Measurements from ENCODE around the gene PLEKHG5. TPM values are rescaled to one million over a fixed set of nuclear protein-coding genes. Genes with fewer than 3 reads are reported as not detected.

Gene PLEKHG5
- total RNA-seq, 1 donor from 2014 or later: 42.9 TPM

DNA sequence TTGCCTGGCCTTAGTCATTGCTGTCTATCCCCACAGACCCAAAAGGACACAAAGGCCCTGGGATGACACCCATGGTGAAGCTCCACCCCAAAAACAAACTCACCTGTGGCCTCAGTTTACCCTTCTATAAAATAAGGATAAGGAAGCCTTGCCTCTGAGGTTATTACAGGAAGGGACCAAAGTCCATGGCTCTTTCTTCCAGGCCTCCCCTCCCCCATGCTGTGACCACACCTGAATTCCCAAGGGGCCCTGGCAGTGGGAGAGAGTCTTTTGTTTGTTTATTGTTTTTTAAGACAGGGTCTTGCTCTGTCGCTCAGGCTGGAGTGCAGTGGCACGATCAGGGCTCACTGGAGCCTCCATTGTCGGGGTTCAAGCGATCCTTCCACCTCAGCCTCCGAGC lies 15.0 kb downstream of the PLEKHG5 start:
- no peak for TF ChIP-seq CTCF (IDR thresholded peaks at IDR 0.05; ENCODE audit: insufficient read depth, low read length, severe bottlenecking)
- DNase-seq (ENCODE audit: low read depth) (no peak), FAIRE-seq (no peak)
- H3K4me3 ChIP-seq (ENCODE audit: low read depth, low read length): no peak overlapping the region
- H3K27me3 ChIP-seq (ENCODE audit: control insufficient read depth, insufficient read depth, low read length): no peaks in the 10 kb centered on the region
- H3K36me3 ChIP-seq (ENCODE audit: control insufficient read depth, insufficient read depth, low read length): peaks cover 27% of the 10 kb centered on the region

DNA sequence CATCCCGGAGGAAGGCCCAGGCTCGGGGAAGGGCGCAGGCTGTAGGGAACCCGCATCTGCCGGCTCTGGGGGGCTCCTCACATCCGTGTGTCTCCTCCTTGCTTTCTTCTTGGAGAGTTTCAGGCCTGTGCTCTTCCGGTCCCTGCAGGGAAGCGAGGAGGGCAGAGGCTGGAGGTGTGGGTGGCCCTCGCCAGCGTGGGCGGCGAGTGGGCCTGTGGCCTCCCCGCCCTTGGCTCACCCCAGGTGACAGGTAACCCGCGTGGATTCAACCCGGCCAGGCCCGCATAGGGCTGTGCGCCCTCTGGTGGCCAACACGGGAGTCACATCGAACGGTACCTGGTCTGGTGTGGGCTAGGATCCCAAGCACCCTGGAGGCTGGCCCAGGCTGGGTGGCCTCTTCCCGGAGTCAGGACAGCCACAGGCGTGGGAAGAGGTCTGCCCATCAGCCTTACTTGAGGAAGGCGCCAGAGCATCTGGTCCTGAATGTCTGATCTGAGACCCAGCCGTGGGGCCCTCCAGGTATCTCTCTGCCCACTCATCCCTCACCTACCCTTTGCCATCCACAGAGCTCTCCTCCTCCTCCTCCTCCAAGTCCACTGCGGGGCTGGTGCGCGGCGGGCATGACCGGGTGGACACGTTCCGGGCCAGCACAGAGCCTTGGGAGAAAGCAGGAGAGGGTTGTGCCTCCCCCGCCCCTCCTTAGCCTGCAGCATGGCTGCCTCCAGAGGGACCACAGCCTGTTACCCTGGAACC lies 15.9 kb downstream of the PLEKHG5 start:
- Histone ChIP-seq H3K36me3 (ENCODE audit: control insufficient read depth, insufficient read depth, low read length) (peaks cover 34% of the 10 kb centered on the region), H3K27me3 (ENCODE audit: control insufficient read depth, insufficient read depth, low read length) (no peaks in the 10 kb centered on the region), H3K4me3 (ENCODE audit: low read depth, low read length) (no peak overlapping the region)
- peak; percentile 97 for TF ChIP-seq CTCF (IDR thresholded peaks at IDR 0.05; ENCODE audit: insufficient read depth, low read length, severe bottlenecking)
- FAIRE-seq: no peak
- DNase-seq (ENCODE audit: low read depth): peak; percentile 41

GRCh38 chr1:6474815-6475282 lies 16.6 kb downstream of the PLEKHG5 start:
- peaks cover 41% of the 10 kb centered on the region for H3K36me3 ChIP-seq (ENCODE audit: control insufficient read depth, insufficient read depth, low read length)
- no peak for DNase-seq (ENCODE audit: low read depth)
- no peak for TF ChIP-seq CTCF (IDR thresholded peaks at IDR 0.05; ENCODE audit: insufficient read depth, low read length, severe bottlenecking)
- no peaks in the 10 kb centered on the region for H3K27me3 ChIP-seq (ENCODE audit: control insufficient read depth, insufficient read depth, low read length)
- no peak for FAIRE-seq
- H3K4me3 ChIP-seq (ENCODE audit: low read depth, low read length): no peak overlapping the region

DNA sequence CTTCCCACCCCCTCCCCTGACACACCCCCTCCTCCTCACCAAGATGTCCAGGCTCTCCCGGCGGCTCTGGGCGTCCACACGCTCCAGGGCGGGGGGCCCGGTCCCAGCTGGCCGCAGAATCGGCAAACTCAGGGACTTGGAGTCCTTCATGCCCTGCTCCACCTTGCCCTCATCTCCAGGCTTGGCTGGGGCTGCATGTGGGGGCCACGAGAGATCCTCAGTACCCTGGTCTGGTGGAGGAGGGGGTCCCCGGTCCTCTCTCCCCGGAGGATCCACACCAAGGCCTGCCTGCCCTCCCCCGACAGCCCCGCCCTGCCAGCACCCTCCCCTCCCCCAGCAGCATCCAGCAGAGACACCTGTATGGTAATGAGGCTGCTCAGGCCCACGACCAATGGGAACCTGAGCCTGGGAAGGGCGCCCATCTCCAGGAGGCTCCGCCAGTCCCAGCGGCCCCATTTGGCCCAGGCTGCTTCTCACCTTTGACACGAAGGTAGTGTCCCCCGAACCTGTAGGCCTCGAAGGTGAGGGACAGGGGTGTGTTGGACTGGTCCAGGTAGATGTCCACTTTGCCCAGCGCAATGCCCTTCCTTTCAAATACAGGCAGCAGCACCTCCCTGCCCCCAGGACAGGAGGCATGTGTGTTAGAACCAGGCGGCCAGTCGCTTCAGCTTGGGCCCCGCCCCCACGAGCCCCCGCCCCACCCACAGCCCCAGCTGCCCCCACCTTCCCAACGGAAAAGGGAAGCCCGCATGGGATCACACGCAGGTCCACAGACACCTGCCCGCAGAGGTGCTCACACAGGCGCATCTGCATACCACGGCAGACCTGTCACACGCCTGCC lies 17.3 kb downstream of the PLEKHG5 start:
- no peak for TF ChIP-seq CTCF (IDR thresholded peaks at IDR 0.05; ENCODE audit: insufficient read depth, low read length, severe bottlenecking)
- Histone ChIP-seq H3K4me3 (ENCODE audit: low read depth, low read length) (no peak overlapping the region), H3K36me3 (ENCODE audit: control insufficient read depth, insufficient read depth, low read length) (peaks cover 47% of the 10 kb centered on the region), H3K27me3 (ENCODE audit: control insufficient read depth, insufficient read depth, low read length) (no peaks in the 10 kb centered on the region)
- no peak for FAIRE-seq
- no peak for DNase-seq (ENCODE audit: low read depth)

- DNase-seq (ENCODE audit: low read depth): no peak
These were observed 18.3 kb downstream of the PLEKHG5 start for GRCh38 chr1:6473156-6473555.

More at GRCh38 chr1:6473156-6473555, 18.3 kb downstream of the PLEKHG5 start:
- no peak overlapping the region for H3K4me3 ChIP-seq (ENCODE audit: low read depth, low read length)
- no peaks in the 10 kb centered on the region for H3K27me3 ChIP-seq (ENCODE audit: control insufficient read depth, insufficient read depth, low read length)
- H3K36me3 ChIP-seq (ENCODE audit: control insufficient read depth, insufficient read depth, low read length): peaks cover 56% of the 10 kb centered on the region
- FAIRE-seq: no peak
- TF ChIP-seq CTCF (IDR thresholded peaks at IDR 0.05; ENCODE audit: insufficient read depth, low read length, severe bottlenecking): no peak
